Naive thymus-derived CD4-positive, alpha-beta T cell (primary cell): ENCODE measurements around the gene ATP1B3. TPM values are rescaled to one million over a fixed set of nuclear protein-coding genes. Genes with fewer than 3 reads are reported as not detected.
"Not testable (repeated sequence)": the region's sequence is repeated elsewhere in the genome, so short reads cannot be mapped to it uniquely, and the experiment has no call there.

Source experiments
- ATAC-seq: fragments of 150-1000 bp; cut with Tn5 transposase; 2 replicates; pipeline ENCODE4 v1.10.0; 2021; ENCODE audit warnings: mild to moderate bottlenecking, moderate library complexity
- CTCF ChIA-PET: fragments of 350-600 bp; sonication (Branson Sonifier 250); formaldehyde crosslinking; loops from one replicate; lab custom pipeline; 2021; ENCODE audit warnings: antibody characterized with exemption; lab: Charles Lee
- POLR2A ChIA-PET: fragments of 350-600 bp; sonication (Branson Sonifier 250); formaldehyde crosslinking; loops from one replicate; lab custom pipeline; 2021; ENCODE audit warnings: antibody characterized with exemption, inconsistent platforms; lab: Charles Lee
- DNase-seq, 9 donors: peaks; one replicate each; pipeline versions ENCODE4 v3.0.0 to v3.0.0-alpha.2; 2020 to 2022; ENCODE audit warnings: mixed read lengths in 1 of 9
- H3K27ac ChIP-seq: one replicate; pipeline ENCODE4 v1.7.0; 2013; ENCODE audit warnings: mild to moderate bottlenecking, low read depth, low read length, moderate library complexity
- H3K27me3 ChIP-seq, 2 donors: one replicate each; pipeline ENCODE4 v1.7.0; 2013; ENCODE audit warnings: low read length in 2 of 2, mild to moderate bottlenecking in 2 of 2, moderate library complexity in 2 of 2; ENCODE audit not compliant: control insufficient read depth in 2 of 2, insufficient read depth in 2 of 2
- H3K36me3 ChIP-seq, 3 experiments: 1 replicate in 2 of 3; 2 replicates in 1 of 3; pipeline ENCODE4 v1.7.0; 2013; ENCODE audit warnings: low read length in 3 of 3, mild to moderate bottlenecking in 3 of 3, moderate library complexity in 1 of 3; ENCODE audit not compliant: insufficient read depth in 3 of 3, control insufficient read depth in 2 of 3
- H3K4me1 ChIP-seq, 2 donors: one replicate each; pipeline ENCODE4 v1.7.0; 2013; ENCODE audit warnings: low read length in 2 of 2, mild to moderate bottlenecking in 2 of 2, moderate library complexity in 1 of 2; ENCODE audit not compliant: control insufficient read depth in 2 of 2, insufficient read depth in 2 of 2
- H3K4me3 ChIP-seq: 2 replicates; pipeline ENCODE4 v1.7.0; 2013; ENCODE audit warnings: mild to moderate bottlenecking, low read length
- H3K9me3 ChIP-seq, 3 experiments: 1 replicate in 2 of 3; 2 replicates in 1 of 3; pipeline ENCODE4 v1.7.0; 2013; ENCODE audit warnings: low read length in 3 of 3; ENCODE audit not compliant: control insufficient read depth in 2 of 3
- H3K27ac Mint-ChIP-seq, 9 donors: one replicate each; pipeline ENCODE4 v1.8.0; 2020 to 2022; ENCODE audit warnings: mixed read lengths in 9 of 9, mild to moderate bottlenecking in 8 of 9, moderate library complexity in 5 of 9, inconsistent platforms in 2 of 9
- H3K27me3 Mint-ChIP-seq, 5 donors: one replicate each; pipeline ENCODE4 v1.8.0; 2021 to 2022; ENCODE audit warnings: mixed read lengths in 5 of 5, mild to moderate bottlenecking in 1 of 5
- H3K36me3 Mint-ChIP-seq, 5 donors: one replicate each; pipeline ENCODE4 v1.8.0; 2020 to 2022; ENCODE audit warnings: mixed read lengths in 5 of 5, mild to moderate bottlenecking in 3 of 5, inconsistent platforms in 1 of 5
- H3K4me1 Mint-ChIP-seq, 7 donors: one replicate each; pipeline ENCODE4 v1.8.0; 2020 to 2022; ENCODE audit warnings: mixed read lengths in 7 of 7, mild to moderate bottlenecking in 3 of 7, inconsistent platforms in 1 of 7
- H3K4me3 Mint-ChIP-seq, 10 donors: one replicate each; pipeline ENCODE4 v1.8.0; 2020 to 2022; ENCODE audit warnings: mild to moderate bottlenecking in 10 of 10, mixed read lengths in 10 of 10, moderate library complexity in 6 of 10, inconsistent platforms in 2 of 10
- H3K9me3 Mint-ChIP-seq, 11 donors: one replicate each; pipeline ENCODE4 v1.8.0; 2020 to 2022; ENCODE audit warnings: mixed read lengths in 11 of 11, mild to moderate bottlenecking in 4 of 11, inconsistent platforms in 1 of 11, moderate library complexity in 1 of 11
- intact Hi-C, 2 donors: fragments of 100-400 bp; cut with micrococcal nuclease; formaldehyde crosslinking; loops; one replicate each; pipeline ENCODE4 v1.15.1; 2023
- polyA plus RNA-seq, 2 donors: library from polyadenylated mRNA; unstranded; fragments of 300-500 nt; fragmentation: Illumina TruSeq; gene quantifications; one replicate each; pipeline ENCODE4 v1.2.3, GENCODE V29; 2021
- total RNA-seq, 6 experiments: library from RNA in 5 of 6; stranded (reverse) in 5 of 6; gene quantifications; 1 replicate in 5 of 6; 2 replicates in 1 of 6; pipeline ENCODE4 v1.2.3 and lab custom pipeline; 2021 to 2026

Gene ATP1B3
- total and polyA plus RNA-seq, 7 experiments from 2014 or later: 24.2 to 104 (median 35.2) TPM

- H3K27ac Mint-ChIP-seq, H3K36me3 ChIP-seq, H3K4me3 ChIP-seq, H3K4me3 Mint-ChIP-seq, CTCF ChIA-PET, H3K9me3 ChIP-seq, intact Hi-C loops, H3K27me3 ChIP-seq, H3K27ac ChIP-seq, H3K9me3 Mint-ChIP-seq, H3K4me1 ChIP-seq, ATAC-seq, H3K27me3 Mint-ChIP-seq, DNase-seq, POLR2A ChIA-PET: not testable (repeated sequence)
- Mint-ChIP-seq H3K36me3 (peaks cover 0 to 36% (median 27%) of the 10 kb centered on the region in 5 donors), H3K4me1 (peaks cover 15 to 39% (median 25%) of the 10 kb centered on the region in 7 donors)
Observed at GRCh38 chr3:141888548-141888947, 12.1 kb downstream of the ATP1B3 start.

- intact Hi-C loops: no loop called here
- H3K9me3 Mint-ChIP-seq: peaks cover 0 to 11% (median 4%) of the 10 kb centered on the region in 11 donors
- POLR2A ChIA-PET: no interaction called here
- H3K4me3 Mint-ChIP-seq: no peak overlapping the region
- peaks cover 10 to 27% (median 15%) of the 10 kb centered on the region in 7 donors for H3K4me1 Mint-ChIP-seq
- H3K4me3 ChIP-seq: no peak overlapping the region
- CTCF ChIA-PET: no interaction called here
- H3K27ac Mint-ChIP-seq: no peak overlapping the region
- H3K27me3 ChIP-seq: no peaks in the 10 kb centered on the region
- no peaks in the 10 kb centered on the region for H3K4me1 ChIP-seq
- no peak for DNase-seq
- peaks cover 4 to 33% (median 28%) of the 10 kb centered on the region in 5 donors for H3K36me3 Mint-ChIP-seq
- peaks cover 0 to under 1% (median 0%) of the 10 kb centered on the region in 3 experiments for H3K9me3 ChIP-seq
- peak; percentile 45 for ATAC-seq
- H3K27me3 Mint-ChIP-seq: no peaks in the 10 kb centered on the region
- no peaks in the 10 kb centered on the region for H3K36me3 ChIP-seq
- no peak overlapping the region for H3K27ac ChIP-seq
Observed at GRCh38 chr3:141894524-141895176, 18.2 kb downstream of the ATP1B3 start.

GRCh38 chr3:141895731-141896130 lies 19.3 kb downstream of the ATP1B3 start:
- ChIA-PET POLR2A (no interaction called here), CTCF (no interaction called here)
- no peaks in the 10 kb centered on the region for H3K4me1 ChIP-seq
- H3K4me3 Mint-ChIP-seq: no peak overlapping the region
- H3K27ac Mint-ChIP-seq: no peak overlapping the region
- DNase-seq (no peak), ATAC-seq (no peak)
- no peaks in the 10 kb centered on the region for H3K36me3 ChIP-seq
- H3K27me3 Mint-ChIP-seq: no peaks in the 10 kb centered on the region
- H3K4me3 ChIP-seq: no peak overlapping the region
- peaks cover 0 to 7% (median 5%) of the 10 kb centered on the region in 3 experiments for H3K9me3 ChIP-seq
- peaks cover 0 to 20% (median 6%) of the 10 kb centered on the region in 11 donors for H3K9me3 Mint-ChIP-seq
- H3K4me1 Mint-ChIP-seq: peaks cover 8 to 26% (median 15%) of the 10 kb centered on the region in 7 donors
- H3K27ac ChIP-seq: no peak overlapping the region
- no peaks in the 10 kb centered on the region for H3K27me3 ChIP-seq
- H3K36me3 Mint-ChIP-seq: peaks cover 10 to 42% (median 33%) of the 10 kb centered on the region in 5 donors
- intact Hi-C loops: no loop called here

- Mint-ChIP-seq H3K4me1 (peaks cover 0 to 19% (median 5%) of the 10 kb centered on the region in 7 donors), H3K9me3 (peaks cover 0 to 20% (median 6%) of the 10 kb centered on the region in 11 donors), H3K4me3 (no peak overlapping the region), H3K27ac (no peak overlapping the region), H3K27me3 (no peaks in the 10 kb centered on the region), H3K36me3 (peaks cover 10 to 49% (median 26%) of the 10 kb centered on the region in 5 donors)
- DNase-seq: no peak
- POLR2A ChIA-PET: no interaction called here
- ATAC-seq: no peak
- H3K36me3 ChIP-seq: no peaks in the 10 kb centered on the region
- H3K27ac ChIP-seq: no peak overlapping the region
- no peaks in the 10 kb centered on the region for H3K27me3 ChIP-seq
- no peak overlapping the region for H3K4me3 ChIP-seq
- CTCF ChIA-PET: no interaction called here
- intact Hi-C loops: no loop called here
- H3K9me3 ChIP-seq: peaks cover 0 to 7% (median 5%) of the 10 kb centered on the region in 3 experiments
- no peaks in the 10 kb centered on the region for H3K4me1 ChIP-seq
Observed at GRCh38 chr3:141898908-141899307, 22.5 kb downstream of the ATP1B3 start.

- Mint-ChIP-seq H3K9me3 (peaks cover 0 to 20% (median 6%) of the 10 kb centered on the region in 11 donors), H3K27me3 (no peaks in the 10 kb centered on the region), H3K36me3 (peaks cover 10 to 50% (median 19%) of the 10 kb centered on the region in 5 donors), H3K4me3 (no peak overlapping the region), H3K4me1 (peaks cover 0 to 24% (median 5%) of the 10 kb centered on the region in 7 donors), H3K27ac (no peak overlapping the region)
- DNase-seq: no peak
- H3K36me3 ChIP-seq: peaks cover 0 to 3% (median 0%) of the 10 kb centered on the region in 3 experiments
- ChIA-PET POLR2A (no interaction called here), CTCF (interaction anchor here (0.6 kb wide), 1 partner anchor 9 kb away, joined by 4 read pairs; no protein-coding TSS in a partner anchor)
- no peak overlapping the region for H3K4me3 ChIP-seq
- intact Hi-C loops: no loop called here
- H3K27me3 ChIP-seq: no peaks in the 10 kb centered on the region
- peaks cover 0 to 7% (median 5%) of the 10 kb centered on the region in 3 experiments for H3K9me3 ChIP-seq
- H3K27ac ChIP-seq: no peak overlapping the region
- no peak for ATAC-seq
- H3K4me1 ChIP-seq: no peaks in the 10 kb centered on the region
Observed at GRCh38 chr3:141900343-141900742, 23.9 kb downstream of the ATP1B3 start.

GRCh38 chr3:141901914-141902313 lies 25.5 kb downstream of the ATP1B3 start:
- no peaks in the 10 kb centered on the region for H3K4me1 ChIP-seq
- intact Hi-C loops: no loop called here

More at GRCh38 chr3:141901914-141902313, 25.5 kb downstream of the ATP1B3 start:
- POLR2A ChIA-PET: no interaction called here
- peaks cover 0 to 17% (median 3%) of the 10 kb centered on the region in 7 donors for H3K4me1 Mint-ChIP-seq
- no peak overlapping the region for H3K4me3 ChIP-seq
- peaks cover 0 to 5% (median 0%) of the 10 kb centered on the region in 3 experiments for H3K36me3 ChIP-seq
- H3K4me3 Mint-ChIP-seq: no peak overlapping the region
- peak overlapping the region in 1 of 9 donors; percentile 7 for H3K27ac Mint-ChIP-seq
- peaks cover 0 to 20% (median 6%) of the 10 kb centered on the region in 11 donors for H3K9me3 Mint-ChIP-seq
- no peak overlapping the region for H3K27ac ChIP-seq
- CTCF ChIA-PET: no interaction called here
- no peaks in the 10 kb centered on the region for H3K27me3 ChIP-seq
- H3K27me3 Mint-ChIP-seq: no peaks in the 10 kb centered on the region
- H3K36me3 Mint-ChIP-seq: peaks cover 9 to 40% (median 18%) of the 10 kb centered on the region in 5 donors
- ATAC-seq: no peak
- peaks cover 0 to 7% (median 5%) of the 10 kb centered on the region in 3 experiments for H3K9me3 ChIP-seq
- DNase-seq: no peak
